ENCODE data around the gene RNU6-1. TPM values are rescaled to one million over a fixed set of nuclear protein-coding genes. Genes with fewer than 3 reads are reported as not detected.
A peak's percentile ranks its signal among the peaks of the same experiment; 100 is the strongest.

RNU6-1 gene
- total and polyA plus RNA-seq, 8 donors, result not detected

- peaks cover 0 to 56% (median 13%) of the 10 kb centered on the region in 4 donors for H3K27me3 ChIP-seq
- peaks cover 0 to 4% (median 4%) of the 10 kb centered on the region in 3 donors for H3K4me1 ChIP-seq
- no peak overlapping the region for H3K4me3 ChIP-seq
- 6 to 7% methylated on average over 39 of the region's 39 CpGs for WGBS, 2 donors
- H3K36me3 ChIP-seq, result no peaks in the 10 kb centered on the region
- ATAC-seq, result peak; percentile 71 to 92 (median 82)
- no peak overlapping the region for H3K27ac ChIP-seq
- no peak for TF ChIP-seq CTCF (IDR thresholded peaks at IDR 0.05)
- no peak for FAIRE-seq
- no peaks in the 10 kb centered on the region for H3K9me3 ChIP-seq
- intact Hi-C loops (cut with DNase I), result no loop called here
- DNase-seq, result peak in 4 of 6 donors; percentile 38 to 84 (median 52)
Measured at GRCh38 chr15:67820992-67821783, 18.7 kb downstream of the RNU6-1 start.

- Histone ChIP-seq H3K36me3 (no peaks in the 10 kb centered on the region), H3K4me3 (no peak overlapping the region), H3K27me3 (peaks cover 0 to 49% (median 12%) of the 10 kb centered on the region in 4 donors), H3K27ac (no peak overlapping the region), H3K9me3 (no peaks in the 10 kb centered on the region), H3K4me1 (no peaks in the 10 kb centered on the region)
- ATAC-seq, result peak in 2 of 4 donors; percentile 6 to 13
- WGBS, 2 donors, result 14 to 17% methylated on average over 48 to 50 of the region's 50 CpGs
- FAIRE-seq, result no peak
- DNase-seq, result peak in 2 of 6 donors; percentile 9 to 41
- intact Hi-C loops (cut with DNase I), result no loop called here
- no peak for TF ChIP-seq CTCF (IDR thresholded peaks at IDR 0.05)
Measured at GRCh38 chr15:67820122-67820991, 19.5 kb downstream of the RNU6-1 start.

- WGBS, 2 donors, result 26 to 29% methylated on average over 19 of the region's 19 CpGs
- Histone ChIP-seq H3K27me3 (peaks cover 0 to 46% (median 10%) of the 10 kb centered on the region in 4 donors), H3K4me1 (no peaks in the 10 kb centered on the region), H3K9me3 (no peaks in the 10 kb centered on the region), H3K4me3 (no peak overlapping the region), H3K27ac (no peak overlapping the region), H3K36me3 (no peaks in the 10 kb centered on the region)
- intact Hi-C loops (cut with DNase I), result no loop called here
- FAIRE-seq (no peak), DNase-seq (peak in 2 of 6 donors; percentile 9 to 40), ATAC-seq (no peak)
- TF ChIP-seq CTCF (IDR thresholded peaks at IDR 0.05), result no peak
Measured at GRCh38 chr15:67819636-67820035, 20.2 kb downstream of the RNU6-1 start.

- no peak overlapping the region for H3K27ac ChIP-seq
- no peaks in the 10 kb centered on the region for H3K36me3 ChIP-seq
- no peaks in the 10 kb centered on the region for H3K9me3 ChIP-seq
- no peak for TF ChIP-seq CTCF (IDR thresholded peaks at IDR 0.05)
- peaks cover 0 to 36% (median 8%) of the 10 kb centered on the region in 4 donors for H3K27me3 ChIP-seq
- DNase-seq (peak in 2 of 6 donors; percentile 2 to 35), FAIRE-seq (no peak), ATAC-seq (no peak)
- 73 to 75% methylated on average over 3 of the region's 3 CpGs for WGBS, 2 donors
- intact Hi-C loops (cut with DNase I), result no loop called here
- H3K4me3 ChIP-seq, result no peak overlapping the region
- H3K4me1 ChIP-seq, result no peaks in the 10 kb centered on the region
Measured at GRCh38 chr15:67818464-67818863, 21.4 kb downstream of the RNU6-1 start.
